ENCODE measurements around the gene TMEM79.
"Not testable (repeated sequence)": the region's sequence is repeated elsewhere in the genome, so short reads cannot be mapped to it uniquely, and the experiment has no call there.

Gene TMEM79

GRCh38 chr1:156308078-156308477, 24.0 kb downstream of the TMEM79 start:
- DNase-seq (ENCODE audit: low read depth): no peak

- DNase-seq (ENCODE audit: low read depth): no peak
These were observed 26.8 kb downstream of the TMEM79 start for GRCh38 chr1:156310962-156311361.

GRCh38 chr1:156316909-156317308, 32.8 kb downstream of the TMEM79 start:
- no peak for DNase-seq (ENCODE audit: low read depth)

- no peak for DNase-seq (ENCODE audit: low read depth)
These were observed 35.5 kb downstream of the TMEM79 start for GRCh38 chr1:156319664-156320063.

GRCh38 chr1:156320560-156320959, 36.4 kb downstream of the TMEM79 start:
- no peak for DNase-seq (ENCODE audit: low read depth)

GRCh38 chr1:156323179-156323578, 39.1 kb downstream of the TMEM79 start:
- not testable (repeated sequence) for DNase-seq (ENCODE audit: low read depth)

- no peak for DNase-seq (ENCODE audit: low read depth)
These were observed 52.1 kb downstream of the TMEM79 start for GRCh38 chr1:156336242-156336641.

GRCh38 chr1:156337052-156337887, 53.1 kb downstream of the TMEM79 start:
- no peak for DNase-seq (ENCODE audit: low read depth)

GRCh38 chr1:156337888-156338179, 53.7 kb downstream of the TMEM79 start:
- no peak for DNase-seq (ENCODE audit: low read depth)

- DNase-seq (ENCODE audit: low read depth): peak; percentile 99
These were observed 54.3 kb downstream of the TMEM79 start, which contains the start of the genes CCT3 and TSACC for GRCh38 chr1:156338180-156338976. TSS of gene CCT3 (minus strand) at chr1:156338292. CDS start at chr1:156338184, 108 bp downstream. TSS of gene TSACC (plus strand) at chr1:156338526. CDS start at chr1:156339758, 1,232 bp downstream.
